PC-3 (cell line): ENCODE results near the gene KL. TPM values are rescaled to one million over a fixed set of nuclear protein-coding genes. Genes with fewer than 3 reads are reported as not detected.
A peak's percentile ranks its signal among the peaks of the same experiment; 100 is the strongest.

Source experiments
- ATAC-seq: fragments of 200-7000 bp; cut with Tn5 transposase; 2 replicates; pipeline ENCODE4 v1.9.1; 2020; ENCODE audit warnings: mild to moderate bottlenecking, moderate library complexity
- BruUV-seq: library from RNA; stranded (reverse); fragments of 400-500 nt; replicated peaks from 2 replicates; lab custom pipeline; 2021; lab: Mats Ljungman, UMichigan
- CTCF ChIA-PET: fragments of 300-600 bp; sonication (Branson Sonifier 250); formaldehyde crosslinking; loops from one replicate; lab custom pipeline; 2022; ENCODE audit warnings: antibody characterized with exemption; lab: Charles Lee
- POLR2A ChIA-PET: fragments of 300-600 bp; sonication (Branson Sonifier 250); formaldehyde crosslinking; loops from one replicate; lab custom pipeline; 2022; ENCODE audit warnings: antibody characterized with exemption; ENCODE audit not compliant: unreplicated experiment; lab: Charles Lee
- DNase-seq: peaks from one replicate; pipeline ENCODE4 v3.0.0-alpha.2; 2015
- H2AFZ ChIP-seq: fragments of 300-600 bp; sonication (generic); 2 replicates; pipeline ENCODE4 v1.6.0; 2016; ENCODE audit warnings: antibody characterized with exemption, low read length
- H3F3A ChIP-seq: fragments of 300-600 bp; sonication (generic); one replicate; pipeline ENCODE4 v1.6.0; 2017; ENCODE audit warnings: antibody characterized with exemption, low read length, control low read depth, mild to moderate bottlenecking; ENCODE audit not compliant: unreplicated experiment
- H3K27ac ChIP-seq: fragments of 300-600 bp; sonication (generic); 2 replicates; pipeline ENCODE4 v1.5.1; 2016; ENCODE audit warnings: mild to moderate bottlenecking, low read length
- H3K27me3 ChIP-seq: fragments of 300-600 bp; sonication (generic); 2 replicates; pipeline ENCODE4 v1.6.1; 2016; ENCODE audit warnings: low read length, mixed read lengths
- H3K36me3 ChIP-seq: fragments of 300-600 bp; sonication (generic); 2 replicates; pipeline ENCODE4 v1.6.1; 2016; ENCODE audit warnings: low read depth, mixed run types, low read length, mixed read lengths
- H3K4me1 ChIP-seq: fragments of 300-600 bp; sonication (generic); 2 replicates; pipeline ENCODE4 v1.5.1; 2016; ENCODE audit warnings: low read length; ENCODE audit not compliant: insufficient read depth
- H3K4me2 ChIP-seq: fragments of 300-600 bp; sonication (generic); 2 replicates; pipeline ENCODE4 v1.6.0; 2016; ENCODE audit warnings: low read length
- H3K4me3 ChIP-seq: fragments of 300-600 bp; sonication (generic); 2 replicates; pipeline ENCODE4 v1.5.1; 2016; ENCODE audit warnings: mild to moderate bottlenecking, low read length, mixed read lengths
- H3K79me2 ChIP-seq: fragments of 300-600 bp; sonication (generic); 2 replicates; pipeline ENCODE4 v1.6.1; 2017; ENCODE audit warnings: low read length, mixed read lengths
- H3K9ac ChIP-seq: fragments of 300-600 bp; sonication (generic); 2 replicates; pipeline ENCODE4 v1.6.0; 2016; ENCODE audit warnings: mild to moderate bottlenecking, low read length
- H3K9me2 ChIP-seq: fragments of 300-600 bp; sonication (generic); replicated peaks from 2 replicates; pipeline ENCODE4 v1.6.1; 2016; ENCODE audit warnings: mixed run types, low read length, mixed read lengths
- H3K9me3 ChIP-seq: fragments of 300-600 bp; sonication (generic); 2 replicates; pipeline ENCODE4 v1.6.1; 2016; ENCODE audit warnings: low read length, mixed read lengths
- H4K20me1 ChIP-seq: fragments of 300-600 bp; sonication (generic); 2 replicates; pipeline ENCODE4 v1.6.1; 2016; ENCODE audit warnings: low read length, mixed read lengths
- EZH2 ChIP-seq: fragments of 300-600 bp; sonication (generic); IDR thresholded peaks from one replicate; pipeline ENCODE4 v1.6.1; 2017; ENCODE audit warnings: antibody characterized with exemption, mild to moderate bottlenecking, low read length; ENCODE audit not compliant: unreplicated experiment
- EZH2phosphoT487 ChIP-seq: fragments of 300-600 bp; sonication (generic); IDR thresholded peaks from 2 replicates; pipeline ENCODE4 v1.6.1; 2018; ENCODE audit warnings: mild to moderate bottlenecking, antibody characterized with exemption, low read length, borderline replicate concordance
- intact Hi-C: fragments of 100-400 bp; cut with micrococcal nuclease; formaldehyde crosslinking; loops from 2 replicates; pipeline ENCODE4 v1.9.0; 2023
- total RNA-seq: library from RNA; depleted of rRNA; stranded (reverse); fragments of >200 nt; gene quantifications from 2 replicates; pipeline ENCODE4 v1.2.3, GENCODE V29; 2014
- TF ChIP-seq, protein P1 (sequence below): fragments of 300-600 bp; sonication (generic); conservative IDR thresholded peaks from 2 replicates; pipeline ENCODE4 v1.5.1; 2017; ENCODE audit warnings: antibody characterized with exemption, low read depth, mild to moderate bottlenecking, low read length

Gene KL
- total RNA-seq, 1 experiment from 2014 or later, result 0.07 TPM

DNA sequence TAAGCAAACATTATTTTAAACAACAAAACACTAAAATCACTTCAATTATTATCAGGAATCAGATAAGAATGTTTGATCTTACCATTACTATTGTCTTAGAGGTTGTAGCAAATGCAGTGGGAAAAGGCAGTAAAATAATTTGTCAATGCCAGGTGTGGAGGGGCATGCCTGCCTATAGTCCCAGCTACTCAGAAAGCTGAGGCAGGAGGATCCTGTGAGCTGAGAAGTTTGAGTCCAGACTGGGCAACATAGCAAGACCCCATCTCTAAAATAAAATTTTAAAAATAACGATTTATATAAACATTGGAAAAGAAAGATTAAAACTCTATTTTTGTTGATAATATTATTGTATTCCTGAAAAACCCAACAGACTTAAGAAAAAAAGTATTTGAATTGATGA is 66.8 kb downstream of the KL start:
- H3K9ac ChIP-seq, result no peak overlapping the region
- no TSS peak for BruUV-seq
- peaks cover 3% of the 10 kb centered on the region for H3F3A ChIP-seq
- ChIA-PET POLR2A (no interaction called here), CTCF (no interaction called here)
- no peaks in the 10 kb centered on the region for H3K9me2 ChIP-seq
- H3K79me2 ChIP-seq, result no peaks in the 10 kb centered on the region
- no peak overlapping the region for H3K4me2 ChIP-seq
- H3K36me3 ChIP-seq, result no peaks in the 10 kb centered on the region
- no peak overlapping the region for H2AFZ ChIP-seq
- intact Hi-C loops, result no loop called here
- H3K9me3 ChIP-seq, result no peaks in the 10 kb centered on the region
- DNase-seq (no peak), ATAC-seq (no peak)
- H3K27ac ChIP-seq, result no peak overlapping the region
- H3K27me3 ChIP-seq, result no peaks in the 10 kb centered on the region
- no peaks in the 10 kb centered on the region for H4K20me1 ChIP-seq
- TF ChIP-seq EZH2, result no peak
- TF ChIP-seq EZH2phosphoT487, result no peak
- TF ChIP-seq, protein P1, sequence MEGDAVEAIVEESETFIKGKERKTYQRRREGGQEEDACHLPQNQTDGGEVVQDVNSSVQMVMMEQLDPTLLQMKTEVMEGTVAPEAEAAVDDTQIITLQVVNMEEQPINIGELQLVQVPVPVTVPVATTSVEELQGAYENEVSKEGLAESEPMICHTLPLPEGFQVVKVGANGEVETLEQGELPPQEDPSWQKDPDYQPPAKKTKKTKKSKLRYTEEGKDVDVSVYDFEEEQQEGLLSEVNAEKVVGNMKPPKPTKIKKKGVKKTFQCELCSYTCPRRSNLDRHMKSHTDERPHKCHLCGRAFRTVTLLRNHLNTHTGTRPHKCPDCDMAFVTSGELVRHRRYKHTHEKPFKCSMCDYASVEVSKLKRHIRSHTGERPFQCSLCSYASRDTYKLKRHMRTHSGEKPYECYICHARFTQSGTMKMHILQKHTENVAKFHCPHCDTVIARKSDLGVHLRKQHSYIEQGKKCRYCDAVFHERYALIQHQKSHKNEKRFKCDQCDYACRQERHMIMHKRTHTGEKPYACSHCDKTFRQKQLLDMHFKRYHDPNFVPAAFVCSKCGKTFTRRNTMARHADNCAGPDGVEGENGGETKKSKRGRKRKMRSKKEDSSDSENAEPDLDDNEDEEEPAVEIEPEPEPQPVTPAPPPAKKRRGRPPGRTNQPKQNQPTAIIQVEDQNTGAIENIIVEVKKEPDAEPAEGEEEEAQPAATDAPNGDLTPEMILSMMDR, result no peak
- no peak overlapping the region for H3K4me3 ChIP-seq
- peaks cover 33% of the 10 kb centered on the region for H3K4me1 ChIP-seq

DNA sequence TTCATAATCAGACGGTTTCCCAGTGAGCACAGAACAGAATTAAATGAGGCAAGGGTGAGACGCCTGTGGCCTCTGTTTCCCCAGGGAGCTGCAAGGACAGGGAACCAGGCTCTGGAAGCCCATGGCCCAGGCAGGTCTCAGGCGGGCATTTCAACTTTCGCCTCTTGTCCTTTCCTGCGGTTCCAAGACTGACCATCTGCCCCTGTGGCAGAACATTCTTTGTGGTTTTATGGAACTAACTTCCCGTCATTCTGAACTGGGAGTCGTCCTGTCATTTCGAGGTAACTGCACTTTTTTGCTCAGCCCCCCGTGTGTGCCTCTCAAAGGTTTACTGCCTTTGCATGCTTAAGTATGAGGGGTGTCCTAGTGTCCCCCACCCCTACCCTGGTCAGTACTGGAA is 70.9 kb downstream of the KL start:
- no peak for DNase-seq
- POLR2A ChIA-PET, result no interaction called here
- Histone ChIP-seq H3K27me3 (no peaks in the 10 kb centered on the region), H3K36me3 (no peaks in the 10 kb centered on the region), H3K9ac (no peak overlapping the region), H3F3A (no peaks in the 10 kb centered on the region), H3K27ac (no peak overlapping the region), H4K20me1 (no peaks in the 10 kb centered on the region), H3K4me2 (no peak overlapping the region), H3K79me2 (no peaks in the 10 kb centered on the region), H3K9me3 (no peaks in the 10 kb centered on the region), H2AFZ (no peak overlapping the region), H3K4me1 (peaks cover 20% of the 10 kb centered on the region), H3K9me2 (no peaks in the 10 kb centered on the region), H3K4me3 (no peak overlapping the region)
- intact Hi-C loops, result no loop called here
- ATAC-seq, result no peak
- CTCF ChIA-PET, result no interaction called here
- no TSS peak for BruUV-seq
- TF ChIP-seq EZH2 (no peak), EZH2phosphoT487 (no peak)
- TF ChIP-seq, protein P1, result no peak

DNA sequence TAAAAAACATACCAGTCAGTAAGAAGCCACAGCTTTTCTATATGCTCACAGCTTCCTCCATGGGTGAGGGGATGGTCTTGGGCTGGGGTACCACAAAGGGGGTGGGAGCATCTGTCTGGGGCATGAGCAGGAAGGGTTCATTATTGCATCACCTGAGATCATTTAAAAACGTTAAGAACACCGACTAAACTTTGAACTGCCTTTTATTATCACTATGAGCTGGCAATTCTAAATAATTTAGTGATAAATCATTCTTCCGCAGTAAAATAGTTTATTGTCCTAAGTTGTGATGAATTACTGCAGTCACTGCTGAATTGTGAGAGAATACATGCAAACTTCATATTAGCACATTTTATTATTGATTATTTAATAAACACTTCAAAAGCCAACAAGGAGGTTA is 71.6 kb downstream of the KL start:
- no peak overlapping the region for H3K4me3 ChIP-seq
- H3K9me2 ChIP-seq, result no peaks in the 10 kb centered on the region
- peak; percentile 66 for ATAC-seq
- TF ChIP-seq, protein P1, result no peak
- no peaks in the 10 kb centered on the region for H3K79me2 ChIP-seq
- intact Hi-C loops, result no loop called here
- peaks cover 22% of the 10 kb centered on the region for H3K4me1 ChIP-seq
- H3K9me3 ChIP-seq, result no peaks in the 10 kb centered on the region
- peak overlapping the region; percentile 48 for H3K4me2 ChIP-seq
- H3F3A ChIP-seq, result no peaks in the 10 kb centered on the region
- peak; percentile 51 for DNase-seq
- H3K36me3 ChIP-seq, result no peaks in the 10 kb centered on the region
- ChIA-PET POLR2A (no interaction called here), CTCF (no interaction called here)
- BruUV-seq, result no TSS peak
- H4K20me1 ChIP-seq, result no peaks in the 10 kb centered on the region
- H3K27ac ChIP-seq, result peak overlapping the region; percentile 33
- no peaks in the 10 kb centered on the region for H3K27me3 ChIP-seq
- no peak overlapping the region for H3K9ac ChIP-seq
- 0 out of 2 replicates have a peak overlapping the region, but pooled peaks have one; percentile 30 for H2AFZ ChIP-seq
